Measurements from ENCODE around the gene OVCH2.
A peak's percentile ranks its signal among the peaks of the same experiment; 100 is the strongest.
"Not testable (repeated sequence)": the region's sequence is repeated elsewhere in the genome, so short reads cannot be mapped to it uniquely, and the experiment has no call there.

OVCH2 gene

GRCh38 chr11:7671347-7672215 is 34.7 kb downstream of the OVCH2 start:
- DNase-seq = no peak

GRCh38 chr11:7670641-7671040 is 35.6 kb downstream of the OVCH2 start:
- no peak for DNase-seq

- DNase-seq = no peak
Observed at GRCh38 chr11:7668911-7669310, 37.4 kb downstream of the OVCH2 start.

GRCh38 chr11:7668464-7668863 is 37.8 kb downstream of the OVCH2 start:
- DNase-seq = no peak

- DNase-seq = no peak
Observed at GRCh38 chr11:7667460-7667859, 38.8 kb downstream of the OVCH2 start.

- no peak for DNase-seq
Observed at GRCh38 chr11:7666292-7666866, 39.9 kb downstream of the OVCH2 start.

GRCh38 chr11:7665473-7666291 is 40.6 kb downstream of the OVCH2 start:
- no peak for DNase-seq

- DNase-seq = no peak
Observed at GRCh38 chr11:7664867-7665266, 41.4 kb downstream of the OVCH2 start.

- not testable (repeated sequence) for DNase-seq
Observed at GRCh38 chr11:7663531-7663930, 42.7 kb downstream of the OVCH2 start.

GRCh38 chr11:7657306-7658025 is 48.8 kb downstream of the OVCH2 start:
- no peak for DNase-seq

- no peak for DNase-seq
Observed at GRCh38 chr11:7656704-7657103, 49.6 kb downstream of the OVCH2 start.

- DNase-seq = no peak
Observed at GRCh38 chr11:7655253-7656217, 50.7 kb downstream of the OVCH2 start.

GRCh38 chr11:7654195-7654705 is 52.0 kb downstream of the OVCH2 start:
- no peak for DNase-seq

GRCh38 chr11:7651700-7652099 is 54.6 kb downstream of the OVCH2 start:
- no peak for DNase-seq

- peak; percentile 30 for DNase-seq
Observed at GRCh38 chr11:7651140-7651551, 55.1 kb downstream of the OVCH2 start.

GRCh38 chr11:7648264-7648663 is 58.0 kb downstream of the OVCH2 start:
- DNase-seq = no peak

GRCh38 chr11:7646866-7647265 is 59.4 kb downstream of the OVCH2 start:
- DNase-seq = no peak

GRCh38 chr11:7645206-7645605 is 61.1 kb downstream of the OVCH2 start:
- DNase-seq = no peak

GRCh38 chr11:7643314-7643713 is 63.0 kb downstream of the OVCH2 start:
- no peak for DNase-seq

GRCh38 chr11:7642747-7643146 is 63.5 kb downstream of the OVCH2 start:
- no peak for DNase-seq

- no peak for DNase-seq
Observed at GRCh38 chr11:7640816-7641215, 65.5 kb downstream of the OVCH2 start.

GRCh38 chr11:7639643-7640025 is 66.6 kb downstream of the OVCH2 start:
- DNase-seq = no peak

Data from GF-D8 (cell line).